HCT116 (cell line): Measurements from ENCODE around the gene ADGRB2. TPM values are rescaled to one million over a fixed set of nuclear protein-coding genes. Genes with fewer than 3 reads are reported as not detected.

Experiments
- ATAC-seq: fragments of 200-7000 bp; cut with Tn5 transposase; 2 replicates; pipeline ENCODE4 v1.9.1; 2020; ENCODE audit warnings: mild to moderate bottlenecking, moderate library complexity
- BruUV-seq: library from RNA; stranded (reverse); fragments of 400-500 nt; replicated peaks from 2 replicates; lab custom pipeline; 2021; lab: Mats Ljungman, UMichigan
- CTCF ChIA-PET: fragments of 300-600 bp; sonication (Branson Sonifier 250); formaldehyde crosslinking; loops from one replicate; lab custom pipeline; 2021; ENCODE audit warnings: antibody characterized with exemption; lab: Charles Lee
- POLR2A ChIA-PET: fragments of 300-600, 350-600 bp; sonication (Branson Sonifier 250); formaldehyde crosslinking; loops from one replicate; lab custom pipeline; 2021; ENCODE audit warnings: antibody characterized with exemption; lab: Charles Lee
- RAD21 ChIA-PET, 2 experiments: fragments of 300-600 bp; sonication (Branson Sonifier 250); formaldehyde crosslinking; loops; one replicate each; lab custom pipeline; 2023; ENCODE audit warnings: low total read pairs in 2 of 2; ENCODE audit not compliant: uncharacterized antibody in 2 of 2, unreplicated experiment in 2 of 2, low non-redundant PET in 1 of 2; lab: Charles Lee
- DNase-seq: peaks from one replicate; pipeline ENCODE4 v3.0.0-alpha.2; 2010; ENCODE audit warnings: low read depth, low spot score
- H2AFZ ChIP-seq: fragments of 200-600 bp; shearing (Covaris generic), sonication (generic); 2 replicates; pipeline ENCODE4 v1.6.1; 2017; ENCODE audit warnings: low read depth, mixed run types, mixed read lengths, antibody characterized with exemption, low read length; ENCODE audit not compliant: poor library complexity, severe bottlenecking
- H3K27ac ChIP-seq: 2 replicates; pipeline ENCODE4 v1.5.1; 2012; ENCODE audit warnings: low read depth, low read length
- H3K27me3 ChIP-seq: fragments of 200-600 bp; sonication (generic); 2 replicates; pipeline ENCODE4 v1.6.1; 2016; ENCODE audit warnings: mixed run types, low read length, mixed read lengths; ENCODE audit not compliant: insufficient read depth
- H3K36me3 ChIP-seq, 2 experiments: fragments of 200-500 bp in 1 of 2; fragments of 200-600 bp in 1 of 2; sonication (Bioruptor generic) in 1 of 2; sonication (generic) in 1 of 2; 2 replicates each; pipeline versions ENCODE4 v1.5.1 to v1.6.1; 2014 to 2016; ENCODE audit warnings: low read length in 2 of 2, inconsistent platforms in 1 of 2, mixed read lengths in 1 of 2, mixed run types in 1 of 2; ENCODE audit not compliant: insufficient read depth in 2 of 2, control insufficient read depth in 1 of 2
- H3K4me1 ChIP-seq, 2 experiments: fragments of 200-600 bp in 1 of 2; sonication (generic) in 1 of 2; 2 replicates each; pipeline versions ENCODE4 v1.5.1 to v1.6.1; 2012 to 2017; ENCODE audit warnings: low read length in 2 of 2, inconsistent platforms in 1 of 2, mild to moderate bottlenecking in 1 of 2, mixed read lengths in 1 of 2, mixed run types in 1 of 2, moderate library complexity in 1 of 2; ENCODE audit not compliant: insufficient read depth in 2 of 2, control insufficient read depth in 1 of 2
- H3K4me2 ChIP-seq: fragments of 200-600 bp; sonication (generic); 2 replicates; pipeline ENCODE4 v1.6.1; 2017; ENCODE audit warnings: mixed run types, low read length, mixed read lengths
- H3K4me3 ChIP-seq, 2 experiments: fragments of 200-600 bp in 1 of 2; sonication (generic) in 1 of 2; replicated peaks in 1 of 2; 2 replicates each; pipeline ENCODE4 v1.5.1; 2011 to 2016; ENCODE audit warnings: low read length in 2 of 2, control low read depth in 1 of 2, low read depth in 1 of 2, mild to moderate bottlenecking in 1 of 2, mixed read lengths in 1 of 2, mixed run types in 1 of 2
- H3K79me2 ChIP-seq: fragments of 200-600 bp; sonication (generic); 2 replicates; pipeline ENCODE4 v1.6.1; 2017; ENCODE audit warnings: mild to moderate bottlenecking, mixed run types, low read length, moderate library complexity, mixed read lengths; ENCODE audit not compliant: insufficient read depth
- H3K9ac ChIP-seq: fragments of 200-600 bp; sonication (generic); 2 replicates; pipeline ENCODE4 v1.6.1; 2016; ENCODE audit warnings: low read length, mixed read lengths
- H3K9me2 ChIP-seq: fragments of 200-600 bp; sonication (generic), shearing (Covaris generic); 2 replicates; pipeline ENCODE4 v1.6.1; 2017; ENCODE audit warnings: mixed run types, mild to moderate bottlenecking, moderate library complexity; ENCODE audit not compliant: insufficient read depth
- H3K9me3 ChIP-seq, 2 experiments: fragments of 200-500 bp in 1 of 2; fragments of 200-600 bp in 1 of 2; sonication (Bioruptor generic) in 1 of 2; sonication (generic) in 1 of 2; 2 replicates each; pipeline ENCODE4 v1.6.1; 2014 to 2017; ENCODE audit warnings: low read length in 2 of 2, mixed read lengths in 2 of 2, inconsistent platforms in 1 of 2, low read depth in 1 of 2, mild to moderate bottlenecking in 1 of 2, mixed run types in 1 of 2, moderate library complexity in 1 of 2; ENCODE audit not compliant: control insufficient read depth in 1 of 2, insufficient read depth in 1 of 2
- H4K20me1 ChIP-seq: fragments of 200-600 bp; sonication (generic), shearing (Covaris generic); 2 replicates; pipeline ENCODE4 v1.6.1; 2017; ENCODE audit warnings: mixed run types, mild to moderate bottlenecking, moderate library complexity; ENCODE audit not compliant: insufficient read depth
- CBX3 ChIP-seq: IDR thresholded peaks from 2 replicates; pipeline ENCODE4 v1.6.1; 2012; ENCODE audit warnings: low read depth
- CEBPB ChIP-seq: IDR thresholded peaks from 2 replicates; pipeline ENCODE4 v1.6.1; 2012; ENCODE audit warnings: low read depth
- EGR1 ChIP-seq: IDR thresholded peaks from 2 replicates; pipeline ENCODE4 v1.6.1; 2012; ENCODE audit warnings: low read depth
- EZH2 ChIP-seq: fragments of 200-600 bp; sonication (generic); IDR thresholded peaks from 2 replicates; pipeline ENCODE4 v1.6.1; 2017; ENCODE audit warnings: antibody characterized with exemption, mixed run types
- EZH2phosphoT487 ChIP-seq: fragments of 200-600 bp; IDR thresholded peaks from 2 replicates; pipeline ENCODE4 v1.6.1; 2018; ENCODE audit warnings: antibody characterized with exemption, borderline replicate concordance
- FOSL1 ChIP-seq: IDR thresholded peaks from 2 replicates; pipeline ENCODE4 v1.6.1; 2012; ENCODE audit warnings: low read depth
- MAX ChIP-seq: IDR thresholded peaks from 2 replicates; pipeline ENCODE4 v1.6.1; 2012
- POLR2A ChIP-seq: IDR thresholded peaks from 2 replicates; pipeline ENCODE4 v1.7.0; 2011; ENCODE audit warnings: borderline replicate concordance; ENCODE audit not compliant: insufficient read depth, insufficient read length; ENCODE audit errors: extremely low read depth
- RAD21 ChIP-seq: IDR thresholded peaks from 2 replicates; pipeline ENCODE4 v1.6.1; 2012; ENCODE audit warnings: low read depth, mild to moderate bottlenecking
- REST ChIP-seq: IDR thresholded peaks from 2 replicates; pipeline ENCODE4 v1.6.1; 2012; ENCODE audit warnings: low read depth
- SP1 ChIP-seq: IDR thresholded peaks from 2 replicates; pipeline ENCODE4 v1.6.1; 2012; ENCODE audit warnings: low read depth
- SRF ChIP-seq: IDR thresholded peaks from 2 replicates; pipeline ENCODE4 v1.6.1; 2012; ENCODE audit warnings: low read depth
- TCF7L2 ChIP-seq: IDR thresholded peaks from 2 replicates; pipeline ENCODE4 v1.7.0; 2011; ENCODE audit warnings: borderline replicate concordance, inconsistent platforms; ENCODE audit not compliant: insufficient read depth, insufficient read length; ENCODE audit errors: extremely low read depth
- YY1 ChIP-seq: IDR thresholded peaks from 2 replicates; pipeline ENCODE4 v1.6.1; 2011; ENCODE audit warnings: low read length, low read depth, moderate library complexity, mild to moderate bottlenecking; ENCODE audit not compliant: insufficient replicate concordance; ENCODE audit errors: extremely low read depth
- ZBTB33 ChIP-seq: IDR thresholded peaks from 2 replicates; pipeline ENCODE4 v1.6.1; 2011; ENCODE audit warnings: mild to moderate bottlenecking, low read length, moderate library complexity; ENCODE audit not compliant: insufficient replicate concordance; ENCODE audit errors: extremely low read depth
- ZNF274 ChIP-seq: fragments of 200-500 bp; sonication (Bioruptor generic); IDR thresholded peaks from 2 replicates; pipeline ENCODE4 v1.6.1; 2014; ENCODE audit warnings: mild to moderate bottlenecking, low read depth, low read length, inconsistent platforms
- intact Hi-C: fragments of 100-400 bp; cut with micrococcal nuclease; formaldehyde crosslinking; loops from 2 replicates; pipeline ENCODE4 v1.10.0; 2022
- total RNA-seq: library from RNA; stranded (reverse); gene quantifications from one replicate; pipeline ENCODE4 v1.2.1, GENCODE V29; 2021; ENCODE audit not compliant: unreplicated experiment

Gene ADGRB2
- total RNA-seq, 1 experiment from 2014 or later = 10.1 TPM

GRCh38 chr1:31688233-31688918 is 75.8 kb downstream of the ADGRB2 start:
- no peaks in the 10 kb centered on the region for H3K9me2 ChIP-seq
- H4K20me1 ChIP-seq = no peaks in the 10 kb centered on the region
- DNase-seq (no peak), ATAC-seq (no peak)
- H3K4me1 ChIP-seq = peaks cover 12 to 36% of the 10 kb centered on the region in 2 experiments
- ChIA-PET CTCF (no interaction called here), POLR2A (no interaction called here), RAD21 (no interaction called here)
- H3K36me3 ChIP-seq = no peaks in the 10 kb centered on the region
- intact Hi-C loops = no loop called here
- no TSS peak for BruUV-seq
- H3K4me2 ChIP-seq = 0 out of 2 replicates have a peak overlapping the region, but pooled peaks have one; percentile 6
- no peak overlapping the region for H3K4me3 ChIP-seq
- H3K27ac ChIP-seq = no peak overlapping the region
- H3K79me2 ChIP-seq = no peaks in the 10 kb centered on the region
- H3K27me3 ChIP-seq = no peaks in the 10 kb centered on the region
- H3K9me3 ChIP-seq = no peaks in the 10 kb centered on the region
- H3K9ac ChIP-seq = no peak overlapping the region
- TF ChIP-seq ZBTB33 (no peak), TCF7L2 (no peak), ZNF274 (no peak), REST (no peak), CBX3 (no peak), POLR2A (no peak), SP1 (no peak), MAX (no peak), FOSL1 (no peak), EZH2phosphoT487 (no peak), RAD21 (no peak), EZH2 (no peak), YY1 (no peak), SRF (no peak), EGR1 (no peak), CEBPB (no peak)
- H2AFZ ChIP-seq = no peak overlapping the region
